ENCODE results near the gene MCM8. TPM values are rescaled to one million over a fixed set of nuclear protein-coding genes. Genes with fewer than 3 reads are reported as not detected.

MCM8 gene
- total and polyA plus RNA-seq, 3 donors from 2014 or later, result 19.9 to 25.4 (median 20.3) TPM

DNA sequence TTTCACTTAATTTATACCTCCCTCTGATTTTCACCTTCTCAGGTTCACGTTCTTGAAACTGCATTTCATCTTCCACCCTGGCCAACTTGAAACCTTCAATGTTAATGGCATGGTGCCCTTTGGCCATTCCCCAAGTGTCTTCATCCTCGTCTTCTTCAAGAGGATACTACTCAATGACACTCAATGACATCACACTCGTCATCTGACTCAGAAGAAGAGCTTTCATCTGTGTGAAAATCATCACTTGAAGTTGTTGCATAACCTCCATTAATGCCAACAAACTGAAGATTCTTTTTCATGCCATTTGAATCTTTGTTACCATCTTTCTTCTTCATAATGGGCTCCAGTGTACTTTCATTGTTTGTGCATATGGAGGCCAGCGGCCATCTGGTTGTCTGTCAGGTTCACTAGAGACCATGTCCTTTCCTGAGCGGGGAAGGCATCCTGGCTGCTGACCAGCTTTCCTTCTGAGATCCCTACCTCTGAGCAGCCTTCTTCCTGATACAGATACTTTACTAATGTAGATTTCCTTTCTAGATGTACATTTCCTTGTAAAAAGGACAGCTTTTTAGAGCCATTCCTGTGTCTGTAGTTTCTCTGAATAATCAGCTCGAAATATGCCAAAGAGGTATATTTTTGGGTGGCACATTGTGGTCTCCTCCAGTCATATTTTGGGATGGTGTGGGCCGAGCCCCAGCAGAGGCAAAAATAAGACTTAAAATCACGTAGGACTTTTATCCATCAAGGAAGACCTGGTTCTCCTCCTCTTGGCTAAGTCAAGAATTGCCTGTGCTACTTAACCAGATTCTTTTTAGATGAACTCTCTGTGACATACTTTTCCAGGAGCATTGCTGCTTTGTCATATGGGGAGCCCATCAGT, 21.4 kb upstream of the MCM8 start:
- H3K36me3 ChIP-seq (ENCODE audit: low read depth, missing control alignments), result no peaks in the 10 kb centered on the region
- no peaks in the 10 kb centered on the region for H3K27me3 ChIP-seq
- WGBS, 2 donors, result 80 to 84% methylated on average over 8 of the region's 8 CpGs
- no peak for DNase-seq
- intact Hi-C loops (cut with DNase I; ENCODE audit: low total_unique reads), result no loop called here
- no peak overlapping the region for H3K27ac ChIP-seq
- H3K9me3 ChIP-seq, result no peaks in the 10 kb centered on the region
- H3K4me1 ChIP-seq, result no peaks in the 10 kb centered on the region
- no peak for TF ChIP-seq POLR2A (IDR thresholded peaks at IDR 0.05)
- TF ChIP-seq, protein P1, sequence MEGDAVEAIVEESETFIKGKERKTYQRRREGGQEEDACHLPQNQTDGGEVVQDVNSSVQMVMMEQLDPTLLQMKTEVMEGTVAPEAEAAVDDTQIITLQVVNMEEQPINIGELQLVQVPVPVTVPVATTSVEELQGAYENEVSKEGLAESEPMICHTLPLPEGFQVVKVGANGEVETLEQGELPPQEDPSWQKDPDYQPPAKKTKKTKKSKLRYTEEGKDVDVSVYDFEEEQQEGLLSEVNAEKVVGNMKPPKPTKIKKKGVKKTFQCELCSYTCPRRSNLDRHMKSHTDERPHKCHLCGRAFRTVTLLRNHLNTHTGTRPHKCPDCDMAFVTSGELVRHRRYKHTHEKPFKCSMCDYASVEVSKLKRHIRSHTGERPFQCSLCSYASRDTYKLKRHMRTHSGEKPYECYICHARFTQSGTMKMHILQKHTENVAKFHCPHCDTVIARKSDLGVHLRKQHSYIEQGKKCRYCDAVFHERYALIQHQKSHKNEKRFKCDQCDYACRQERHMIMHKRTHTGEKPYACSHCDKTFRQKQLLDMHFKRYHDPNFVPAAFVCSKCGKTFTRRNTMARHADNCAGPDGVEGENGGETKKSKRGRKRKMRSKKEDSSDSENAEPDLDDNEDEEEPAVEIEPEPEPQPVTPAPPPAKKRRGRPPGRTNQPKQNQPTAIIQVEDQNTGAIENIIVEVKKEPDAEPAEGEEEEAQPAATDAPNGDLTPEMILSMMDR (IDR thresholded peaks at IDR 0.05), result no peak
- H3K4me3 ChIP-seq, result no peak overlapping the region

DNA sequence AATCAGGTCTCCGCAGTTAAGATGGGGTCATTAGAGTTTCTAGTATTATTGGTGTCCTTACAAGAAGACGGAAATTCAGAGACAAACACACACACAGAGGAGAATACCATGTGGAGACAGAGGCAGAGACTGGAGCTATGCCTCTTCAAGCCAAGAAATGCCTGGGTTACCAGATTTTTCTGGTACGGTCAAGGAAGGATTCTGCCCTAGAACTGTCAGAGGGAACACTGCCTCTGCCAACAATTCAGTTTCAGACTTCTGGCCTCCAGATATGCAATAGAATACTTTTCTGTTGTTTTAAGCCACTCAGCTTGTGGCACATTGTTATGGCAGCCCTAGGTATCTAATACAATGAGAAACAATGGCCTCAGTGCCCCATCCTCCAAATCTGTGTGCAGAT, 19.0 kb upstream of the MCM8 start:
- Histone ChIP-seq H3K4me3 (no peak overlapping the region), H3K4me1 (no peaks in the 10 kb centered on the region), H3K9me3 (no peaks in the 10 kb centered on the region), H3K27ac (no peak overlapping the region), H3K27me3 (no peaks in the 10 kb centered on the region), H3K36me3 (ENCODE audit: low read depth, missing control alignments) (no peaks in the 10 kb centered on the region)
- intact Hi-C loops (cut with DNase I; ENCODE audit: low total_unique reads), result no loop called here
- DNase-seq, result no peak
- no peak for TF ChIP-seq POLR2A (IDR thresholded peaks at IDR 0.05)
- TF ChIP-seq, protein P1 (IDR thresholded peaks at IDR 0.05), result no peak
- WGBS, 2 donors, result 84 to 93% methylated on average over 3 of the region's 3 CpGs

DNA sequence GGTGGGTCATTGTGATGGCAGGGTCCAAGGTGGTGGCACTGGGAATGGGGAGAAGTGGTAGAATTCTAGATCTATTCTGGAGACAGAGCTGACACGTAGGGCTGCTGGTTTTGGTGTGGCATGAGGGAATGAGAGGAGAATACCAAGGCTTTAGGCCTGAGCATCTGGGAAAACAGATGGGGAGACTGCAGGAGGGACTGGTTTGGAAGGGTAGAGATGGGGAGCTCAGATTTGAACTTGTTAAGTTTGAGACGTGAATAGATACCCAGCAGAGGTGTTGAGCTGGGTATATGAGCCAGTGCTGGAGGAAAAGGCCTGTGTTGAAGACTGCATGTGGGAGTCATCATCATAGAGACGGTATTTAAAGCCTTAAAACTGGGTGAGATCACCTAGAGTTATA, 17.7 kb upstream of the MCM8 start:
- intact Hi-C loops (cut with DNase I; ENCODE audit: low total_unique reads), result no loop called here
- H3K4me1 ChIP-seq, result no peaks in the 10 kb centered on the region
- WGBS, 2 donors, result 86 to 89% methylated on average over 3 of the region's 3 CpGs
- H3K36me3 ChIP-seq (ENCODE audit: low read depth, missing control alignments), result no peaks in the 10 kb centered on the region
- no peak for TF ChIP-seq POLR2A (IDR thresholded peaks at IDR 0.05)
- H3K27ac ChIP-seq, result no peak overlapping the region
- no peak for DNase-seq
- H3K27me3 ChIP-seq, result no peaks in the 10 kb centered on the region
- H3K4me3 ChIP-seq, result no peak overlapping the region
- no peaks in the 10 kb centered on the region for H3K9me3 ChIP-seq

DNA sequence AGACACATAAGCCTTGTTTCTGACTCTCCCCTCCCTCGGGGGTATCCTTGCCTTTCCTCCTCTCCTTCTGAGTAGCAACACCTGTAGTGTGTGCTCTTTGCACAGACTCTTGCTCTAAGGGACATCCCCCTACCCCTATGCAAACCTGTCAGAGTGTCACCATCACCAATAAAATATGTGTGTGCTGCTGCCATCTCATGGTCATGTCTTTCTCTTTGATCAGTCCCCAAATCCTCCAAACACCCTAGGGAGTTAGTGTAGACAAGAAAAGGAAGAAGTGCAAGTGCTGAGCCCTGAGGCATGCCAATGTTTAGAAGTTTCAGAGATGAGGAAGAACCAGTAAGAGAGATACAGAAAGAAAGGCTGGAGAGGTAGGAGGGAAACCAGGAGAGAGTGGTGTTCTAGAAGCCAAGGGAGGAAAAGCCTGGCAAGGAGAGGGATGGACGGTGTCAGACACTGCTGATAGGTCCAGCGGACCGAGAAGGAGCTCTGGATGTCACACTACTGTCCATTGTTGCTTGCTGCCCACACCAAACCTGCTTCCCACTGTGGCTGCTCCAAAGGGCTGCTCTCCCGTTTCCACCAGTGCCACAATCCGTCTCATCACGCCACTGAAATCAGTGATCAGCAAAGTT, 16.5 kb upstream of the MCM8 start:
- 85 to 91% methylated on average over 7 of the region's 7 CpGs for WGBS, 2 donors
- intact Hi-C loops (cut with DNase I; ENCODE audit: low total_unique reads), result no loop called here
- no peak for DNase-seq
- Histone ChIP-seq H3K9me3 (no peaks in the 10 kb centered on the region), H3K4me3 (no peak overlapping the region), H3K36me3 (ENCODE audit: low read depth, missing control alignments) (no peaks in the 10 kb centered on the region), H3K27ac (no peak overlapping the region), H3K4me1 (no peaks in the 10 kb centered on the region), H3K27me3 (no peaks in the 10 kb centered on the region)
- no peak for TF ChIP-seq POLR2A (IDR thresholded peaks at IDR 0.05)
- TF ChIP-seq, protein P1 (IDR thresholded peaks at IDR 0.05), result no peak

DNA sequence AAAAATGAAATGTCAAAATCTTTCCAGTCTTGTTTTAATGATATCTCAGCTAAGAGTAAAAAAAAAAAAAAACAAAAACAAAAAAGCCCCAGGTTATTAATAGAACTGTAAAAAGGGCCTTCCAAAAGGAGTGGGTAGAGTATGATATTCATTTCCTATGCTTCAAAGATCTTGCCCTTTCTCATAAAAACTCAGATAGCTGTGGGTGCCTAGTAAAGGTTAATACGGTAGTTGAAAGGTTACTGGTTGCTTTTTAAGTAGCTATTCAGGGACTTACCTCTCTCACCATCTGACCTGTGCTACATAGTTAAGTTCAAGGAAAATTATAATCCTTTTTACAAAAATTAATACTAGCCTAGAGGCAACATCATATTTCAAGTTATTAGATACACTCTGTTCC, 15.1 kb upstream of the MCM8 start:
- TF ChIP-seq, protein P1 (IDR thresholded peaks at IDR 0.05), result no peak
- no peak for TF ChIP-seq POLR2A (IDR thresholded peaks at IDR 0.05)
- intact Hi-C loops (cut with DNase I; ENCODE audit: low total_unique reads), result no loop called here
- H3K4me3 ChIP-seq, result no peak overlapping the region
- H3K27me3 ChIP-seq, result no peaks in the 10 kb centered on the region
- H3K4me1 ChIP-seq, result no peaks in the 10 kb centered on the region
- no peak for DNase-seq
- no peak overlapping the region for H3K27ac ChIP-seq
- 80 to 83% methylated on average over 1 of the region's 1 CpG for WGBS, 2 donors
- H3K36me3 ChIP-seq (ENCODE audit: low read depth, missing control alignments), result no peaks in the 10 kb centered on the region
- H3K9me3 ChIP-seq, result no peaks in the 10 kb centered on the region
